HUES64 (cell line): ENCODE data around the gene LRRC8B.
"Not testable (repeated sequence)": the region's sequence is repeated elsewhere in the genome, so short reads cannot be mapped to it uniquely, and the experiment has no call there.

Experiments used
- H3K27ac ChIP-seq: 2 replicates; pipeline ENCODE4 v1.7.0; 2013; ENCODE audit warnings: low read depth, low read length, inconsistent platforms
- H3K27me3 ChIP-seq: 2 replicates; pipeline ENCODE4 v1.6.1; 2013; ENCODE audit warnings: mild to moderate bottlenecking, low read length; ENCODE audit not compliant: insufficient read depth
- H3K36me3 ChIP-seq: 2 replicates; pipeline ENCODE4 v1.6.1; 2013; ENCODE audit warnings: mild to moderate bottlenecking, low read length; ENCODE audit not compliant: insufficient read depth
- H3K4me1 ChIP-seq: 2 replicates; pipeline ENCODE4 v1.6.1; 2013; ENCODE audit warnings: mild to moderate bottlenecking, low read length, moderate library complexity; ENCODE audit not compliant: insufficient read depth
- H3K4me3 ChIP-seq: 2 replicates; pipeline ENCODE4 v1.5.1; 2013; ENCODE audit warnings: mild to moderate bottlenecking, low read length, moderate library complexity
- H3K9ac ChIP-seq: 2 replicates; pipeline ENCODE4 v1.6.1; 2013; ENCODE audit warnings: mild to moderate bottlenecking, low read depth, low read length
- H3K9me3 ChIP-seq: 2 replicates; pipeline ENCODE4 v1.6.1; 2013; ENCODE audit warnings: low read depth, low read length; ENCODE audit not compliant: insufficient read depth
- WGBS: fragments of 150-250, 120-280 bp; methylation state at CpG from one replicate; pipeline ENCODE4 v1.1.7; 2013; ENCODE audit warnings: missing lambda C conversion rate; 5-methylcytosine and 5-hydroxymethylcytosine counted together

Gene LRRC8B

GRCh38 chr1:89587729-89588161, 63.1 kb downstream of the LRRC8B start:
- H3K36me3 ChIP-seq, result peaks cover 39% of the 10 kb centered on the region
- H3K4me1 ChIP-seq, result peaks cover 13% of the 10 kb centered on the region
- H3K9ac ChIP-seq, result no peak overlapping the region
- 92% methylated on average over 4 of the region's 4 CpGs for WGBS
- no peaks in the 10 kb centered on the region for H3K9me3 ChIP-seq
- no peaks in the 10 kb centered on the region for H3K27me3 ChIP-seq
- no peak overlapping the region for H3K27ac ChIP-seq
- H3K4me3 ChIP-seq, result no peak overlapping the region

GRCh38 chr1:89588480-89588879, 63.9 kb downstream of the LRRC8B start:
- peaks cover 13% of the 10 kb centered on the region for H3K4me1 ChIP-seq
- WGBS, result 83% methylated on average over 1 of the region's 1 CpG
- H3K36me3 ChIP-seq, result peaks cover 34% of the 10 kb centered on the region
- no peaks in the 10 kb centered on the region for H3K27me3 ChIP-seq
- H3K27ac ChIP-seq, result no peak overlapping the region
- no peak overlapping the region for H3K9ac ChIP-seq
- H3K9me3 ChIP-seq, result no peaks in the 10 kb centered on the region
- H3K4me3 ChIP-seq, result no peak overlapping the region

GRCh38 chr1:89589515-89589914, 64.9 kb downstream of the LRRC8B start:
- H3K36me3 ChIP-seq, result peaks cover 23% of the 10 kb centered on the region
- no peaks in the 10 kb centered on the region for H3K27me3 ChIP-seq
- no peaks in the 10 kb centered on the region for H3K9me3 ChIP-seq
- no peak overlapping the region for H3K9ac ChIP-seq
- H3K4me3 ChIP-seq, result no peak overlapping the region
- 93% methylated on average over 1 of the region's 1 CpG for WGBS
- peaks cover 24% of the 10 kb centered on the region for H3K4me1 ChIP-seq
- no peak overlapping the region for H3K27ac ChIP-seq

- 86% methylated on average over 6 of the region's 6 CpGs for WGBS
- Histone ChIP-seq H3K9me3 (no peaks in the 10 kb centered on the region), H3K9ac (no peak overlapping the region), H3K36me3 (peaks cover 13% of the 10 kb centered on the region), H3K27ac (no peak overlapping the region), H3K4me3 (no peak overlapping the region), H3K4me1 (peaks cover 28% of the 10 kb centered on the region), H3K27me3 (no peaks in the 10 kb centered on the region)
These were observed 65.9 kb downstream of the LRRC8B start for GRCh38 chr1:89590341-89591080.

GRCh38 chr1:89592861-89593302, 68.3 kb downstream of the LRRC8B start:
- H3K36me3 ChIP-seq, H3K27me3 ChIP-seq, H3K9me3 ChIP-seq, H3K4me3 ChIP-seq, H3K9ac ChIP-seq, H3K27ac ChIP-seq: not testable (repeated sequence)
- H3K4me1 ChIP-seq, result peaks cover 34% of the 10 kb centered on the region
- WGBS, result 95% methylated on average over 13 of the region's 13 CpGs

DNA sequence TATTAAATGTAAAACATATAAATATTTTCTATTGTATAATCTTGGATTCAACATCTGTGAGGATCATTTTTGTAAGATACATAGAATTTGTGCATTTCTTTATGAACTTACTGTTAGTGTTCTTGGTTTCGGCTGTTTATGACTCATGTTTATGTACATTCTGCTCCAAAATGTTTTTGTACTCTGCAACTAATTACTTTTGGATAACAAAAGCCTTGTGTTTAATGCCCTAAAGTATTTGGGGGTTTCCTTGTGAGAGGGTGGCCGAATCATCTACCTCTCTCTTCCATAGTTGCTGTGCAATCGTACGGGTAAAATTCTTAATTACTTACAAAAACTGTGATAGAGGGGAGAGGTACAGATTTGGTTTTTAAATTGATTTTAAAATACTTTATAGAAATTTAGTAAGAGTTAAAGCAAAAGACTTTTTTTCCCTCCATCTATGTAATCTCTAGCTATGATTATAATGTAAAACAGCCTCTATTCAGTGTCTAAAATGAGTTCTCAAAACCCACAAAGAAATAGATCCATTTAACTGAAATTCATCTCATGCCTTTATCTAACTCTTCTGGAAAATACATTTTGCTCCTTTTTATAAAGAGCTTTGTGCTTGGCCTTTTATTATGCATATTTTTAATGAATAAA, 69.6 kb downstream of the LRRC8B start:
- H3K36me3 ChIP-seq, result peaks cover 4% of the 10 kb centered on the region; the same call in 1 of the 2 replicates
- WGBS, result 93% methylated on average over 1 of the region's 4 CpGs
- peaks cover 46% of the 10 kb centered on the region for H3K4me1 ChIP-seq
- H3K9ac ChIP-seq, result no peak overlapping the region
- H3K9me3 ChIP-seq, result no peaks in the 10 kb centered on the region
- no peak overlapping the region for H3K4me3 ChIP-seq
- no peak overlapping the region for H3K27ac ChIP-seq
- H3K27me3 ChIP-seq, result no peaks in the 10 kb centered on the region

GRCh38 chr1:89596698-89597097, 72.1 kb downstream of the LRRC8B start:
- Histone ChIP-seq H3K27me3 (no peaks in the 10 kb centered on the region), H3K9me3 (no peaks in the 10 kb centered on the region), H3K9ac (no peak overlapping the region), H3K4me1 (peaks cover 45% of the 10 kb centered on the region), H3K4me3 (no peak overlapping the region), H3K36me3 (peaks cover 4% of the 10 kb centered on the region; the same call in 1 of the 2 replicates), H3K27ac (no peak overlapping the region)
- 100% methylated on average over 1 of the region's 2 CpGs for WGBS

DNA sequence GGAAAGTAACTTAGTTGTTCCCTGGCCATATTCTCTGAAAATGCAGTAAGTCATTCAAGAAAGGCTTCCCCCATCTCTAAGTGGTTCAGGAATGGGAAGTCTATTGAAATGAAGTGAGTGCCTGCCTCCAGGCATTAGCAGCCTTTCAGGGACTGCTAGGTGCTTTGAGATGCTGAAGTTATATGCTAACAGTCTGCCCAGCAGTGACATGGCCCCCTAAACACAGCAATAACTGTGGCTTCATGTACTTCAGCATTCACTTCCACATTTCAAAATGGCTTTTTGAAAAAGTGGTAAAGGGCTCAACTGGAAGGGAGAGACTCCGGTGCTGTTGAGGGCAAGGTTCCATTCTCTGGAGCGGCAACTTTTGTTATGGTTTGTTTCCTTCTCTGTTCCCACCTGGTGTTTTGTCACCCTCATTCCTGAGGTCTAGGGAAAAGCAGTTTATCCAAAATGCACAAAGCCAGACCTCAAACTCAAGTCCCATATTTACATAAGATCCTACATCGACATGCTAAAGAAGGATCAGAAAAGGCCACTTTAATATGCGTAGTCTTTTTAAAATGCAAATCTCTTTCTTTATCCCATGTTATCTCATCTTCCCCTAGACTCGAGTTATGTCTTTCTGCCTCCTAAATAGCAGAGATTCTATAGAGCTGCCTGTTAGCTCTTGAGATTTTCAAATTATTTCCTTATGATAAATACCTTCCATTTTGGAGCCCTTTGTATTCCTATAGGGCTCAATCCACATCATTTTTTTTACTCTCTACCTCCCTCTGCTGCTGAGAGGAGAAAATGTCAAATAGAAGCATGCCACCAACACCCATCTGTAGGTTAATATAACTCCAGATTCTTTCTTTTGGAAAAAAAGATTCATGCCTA, 74.1 kb downstream of the LRRC8B start:
- Histone ChIP-seq H3K27ac (peak overlapping the region; percentile 69; the same call in 1 of the 2 replicates), H3K4me1 (peaks cover 43% of the 10 kb centered on the region), H3K9me3 (no peaks in the 10 kb centered on the region), H3K36me3 (no peaks in the 10 kb centered on the region), H3K9ac (no peak overlapping the region), H3K4me3 (0 out of 2 replicates have a peak overlapping the region, but pooled peaks have one; percentile 7), H3K27me3 (no peaks in the 10 kb centered on the region)
- 36% methylated on average over 5 of the region's 5 CpGs for WGBS

GRCh38 chr1:89599332-89599630, 74.7 kb downstream of the LRRC8B start:
- H3K4me3 ChIP-seq, result no peak overlapping the region
- no peak overlapping the region for H3K9ac ChIP-seq
- no peaks in the 10 kb centered on the region for H3K36me3 ChIP-seq

DNA sequence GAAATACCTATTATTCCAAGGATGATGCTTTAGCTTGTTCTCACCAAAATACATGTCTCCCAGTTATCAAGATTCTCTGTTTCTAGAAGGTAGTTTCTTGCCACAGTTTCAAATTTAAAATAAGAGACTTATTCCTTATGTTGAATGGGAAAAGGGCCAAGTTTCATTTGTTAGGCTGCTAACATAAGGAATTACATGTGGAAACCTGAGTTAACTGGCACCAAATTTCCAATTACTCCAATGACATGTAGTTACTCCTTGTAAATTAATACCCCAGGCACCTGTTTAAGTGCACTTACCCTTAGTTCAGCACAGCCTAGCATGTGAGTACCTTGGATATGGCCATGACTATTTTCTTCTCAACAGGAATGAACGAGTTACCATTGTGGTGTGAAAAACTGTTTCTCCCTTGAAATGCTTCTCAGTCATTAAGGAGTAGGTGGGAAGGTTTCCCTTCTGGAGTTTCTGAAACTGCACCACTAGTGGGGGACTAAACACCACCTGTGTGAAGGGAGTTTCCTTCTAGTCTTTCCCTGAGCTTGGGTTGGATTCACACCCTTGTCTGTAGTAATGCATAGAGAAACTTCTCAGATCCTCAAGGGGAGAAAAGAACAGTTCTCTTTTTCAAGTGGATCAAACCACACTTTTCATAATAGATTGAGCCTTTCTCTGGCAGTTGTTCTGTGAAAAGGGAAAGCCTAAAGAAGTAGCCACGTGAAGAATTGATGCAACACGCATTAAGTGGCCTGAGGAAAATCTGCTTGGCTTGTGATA, 76.0 kb downstream of the LRRC8B start:
- Histone ChIP-seq H3K4me3 (no peak overlapping the region), H3K27ac (no peak overlapping the region), H3K9me3 (no peaks in the 10 kb centered on the region), H3K9ac (no peak overlapping the region), H3K36me3 (no peaks in the 10 kb centered on the region), H3K27me3 (no peaks in the 10 kb centered on the region), H3K4me1 (peaks cover 30% of the 10 kb centered on the region)
- WGBS, result 91% methylated on average over 3 of the region's 3 CpGs

More at GRCh38 chr1:89599332-89599630, 74.7 kb downstream of the LRRC8B start:
- no peaks in the 10 kb centered on the region for H3K9me3 ChIP-seq
- H3K4me1 ChIP-seq, result peaks cover 37% of the 10 kb centered on the region
- WGBS, result 89% methylated on average over 2 of the region's 2 CpGs
- no peaks in the 10 kb centered on the region for H3K27me3 ChIP-seq
- peak overlapping the region; percentile 59; the same call in 1 of the 2 replicates for H3K27ac ChIP-seq
